Neuronal stem cell (in vitro differentiated cells): ENCODE results near the gene TBC1D5.

ENCODE experiments used
- DNase-seq: peaks from one replicate; pipeline ENCODE4 v3.0.0-alpha.2; 2013; ENCODE audit warnings: low spot score
- H2AFZ ChIP-seq: one replicate; pipeline ENCODE4 v1.6.1; 2013; ENCODE audit warnings: mild to moderate bottlenecking, low read length, inconsistent platforms
- H2AK5ac ChIP-seq: 2 replicates; pipeline ENCODE4 v1.6.1; 2013; ENCODE audit warnings: low read depth, mild to moderate bottlenecking, inconsistent platforms, low read length, moderate library complexity, mixed read lengths
- H2BK120ac ChIP-seq: 2 replicates; pipeline ENCODE4 v1.6.1; 2013; ENCODE audit warnings: low read depth, mild to moderate bottlenecking, inconsistent platforms, low read length, moderate library complexity, mixed read lengths
- H2BK12ac ChIP-seq: one replicate; pipeline ENCODE4 v1.6.1; 2013; ENCODE audit warnings: low read length, inconsistent platforms
- H2BK15ac ChIP-seq: 2 replicates; pipeline ENCODE4 v1.6.1; 2013; ENCODE audit warnings: mild to moderate bottlenecking, low read length, inconsistent platforms, mixed read lengths
- H2BK5ac ChIP-seq: one replicate; pipeline ENCODE4 v1.6.1; 2013; ENCODE audit warnings: inconsistent platforms, mild to moderate bottlenecking, low read length, moderate library complexity
- H3K14ac ChIP-seq: one replicate; pipeline ENCODE4 v1.6.1; 2013; ENCODE audit warnings: low read length, inconsistent platforms
- H3K18ac ChIP-seq: 2 replicates; pipeline ENCODE4 v1.6.1; 2013; ENCODE audit warnings: low read length, inconsistent platforms
- H3K23ac ChIP-seq: 2 replicates; pipeline ENCODE4 v1.6.1; 2013; ENCODE audit warnings: low read depth, mild to moderate bottlenecking, mixed read lengths, low read length, inconsistent platforms; ENCODE audit not compliant: poor library complexity
- H3K27ac ChIP-seq: replicated peaks from 3 replicates; pipeline ENCODE4 v1.5.1; 2013; ENCODE audit warnings: low read length, inconsistent platforms
- H3K27me3 ChIP-seq, 3 experiments: 2 replicates each; pipeline ENCODE4 v1.6.1; 2013; ENCODE audit warnings: low read length in 3 of 3, mild to moderate bottlenecking in 2 of 3, inconsistent platforms in 1 of 3, low read depth in 1 of 3, mixed read lengths in 1 of 3, moderate library complexity in 1 of 3; ENCODE audit not compliant: control insufficient read depth in 3 of 3, insufficient read depth in 3 of 3
- H3K36me3 ChIP-seq, 2 donors: replicated peaks in 1 of 2; 2 replicates each; pipeline ENCODE4 v1.6.1; 2013; ENCODE audit warnings: low read length in 2 of 2; ENCODE audit not compliant: control insufficient read depth in 2 of 2, insufficient read depth in 2 of 2
- H3K4ac ChIP-seq: 2 replicates; pipeline ENCODE4 v1.6.1; 2013; ENCODE audit warnings: inconsistent platforms, mild to moderate bottlenecking, low read length, moderate library complexity
- H3K4me1 ChIP-seq, 2 donors: 1 replicate in 1 of 2; 2 replicates in 1 of 2; pipeline ENCODE4 v1.6.1; 2013; ENCODE audit warnings: low read length in 2 of 2, low read depth in 1 of 2; ENCODE audit not compliant: control insufficient read depth in 2 of 2, insufficient read depth in 1 of 2
- H3K4me2 ChIP-seq: one replicate; pipeline ENCODE4 v1.6.1; 2013; ENCODE audit warnings: mild to moderate bottlenecking, low read length, inconsistent platforms; ENCODE audit not compliant: insufficient read depth, poor library complexity, severe bottlenecking
- H3K4me3 ChIP-seq, 2 donors: 2 replicates each; pipeline ENCODE4 v1.5.1; 2013; ENCODE audit warnings: low read length in 2 of 2, mild to moderate bottlenecking in 2 of 2, inconsistent platforms in 1 of 2, moderate library complexity in 1 of 2
- H3K79me1 ChIP-seq: one replicate; pipeline ENCODE4 v1.6.1; 2013; ENCODE audit warnings: low read depth, mild to moderate bottlenecking, inconsistent platforms, low read length, moderate library complexity
- H3K9ac ChIP-seq: one replicate; pipeline ENCODE4 v1.6.1; 2013; ENCODE audit warnings: mild to moderate bottlenecking, low read depth, low read length, inconsistent platforms; ENCODE audit not compliant: poor library complexity
- H3K9me3 ChIP-seq, 2 donors: replicated peaks in 1 of 2; 2 replicates each; pipeline versions ENCODE3 to v1.6.1; 2013; ENCODE audit warnings: low read length in 2 of 2, mild to moderate bottlenecking in 2 of 2, inconsistent platforms in 1 of 2, low read depth in 1 of 2, mixed read lengths in 1 of 2, moderate library complexity in 1 of 2; ENCODE audit not compliant: control insufficient read depth in 2 of 2, insufficient read depth in 1 of 2
- H4K8ac ChIP-seq: one replicate; pipeline ENCODE4 v1.6.1; 2013; ENCODE audit warnings: low read depth, mild to moderate bottlenecking, inconsistent platforms, low read length, moderate library complexity
- H4K91ac ChIP-seq: one replicate; pipeline ENCODE4 v1.6.1; 2013; ENCODE audit warnings: low read length, low read depth, mild to moderate bottlenecking, inconsistent platforms; ENCODE audit not compliant: poor library complexity
- WGBS, 2 donors: extraction: QIAGEN DNeasy Blood & Tissue Kit; methylation state at CpG; one replicate each; pipeline ENCODE4 v1.1.7; 2013; ENCODE audit warnings: missing lambda C conversion rate in 2 of 2, mixed read lengths in 1 of 2; ENCODE audit not compliant: insufficient read length in 2 of 2, insufficient replicate concordance in 1 of 2; ENCODE audit errors: extremely low coverage in 2 of 2; 5-methylcytosine and 5-hydroxymethylcytosine counted together

The TBC1D5 gene

GRCh38 chr3:17505856-17506255, 236.6 kb downstream of the TBC1D5 start:
- DNase-seq, result no peak

GRCh38 chr3:17501745-17502144, 240.7 kb downstream of the TBC1D5 start:
- no CpG with 5 or more reads among the region's 2 CpGs for WGBS, 2 donors

More at GRCh38 chr3:17505856-17506255, 236.6 kb downstream of the TBC1D5 start:
- Histone ChIP-seq H2BK5ac (no peak overlapping the region), H3K9ac (no peak overlapping the region), H3K14ac (no peak overlapping the region), H3K4me2 (no peak overlapping the region), H3K79me1 (no peaks in the 10 kb centered on the region), H4K91ac (no peak overlapping the region), H3K23ac (no peak overlapping the region), H2BK15ac (no peak overlapping the region), H3K27me3 (no peaks in the 10 kb centered on the region), H2AK5ac (no peak overlapping the region), H3K36me3 (no peaks in the 10 kb centered on the region), H3K27ac (no peak overlapping the region), H4K8ac (no peak overlapping the region), H2AFZ (no peak overlapping the region), H3K18ac (no peak overlapping the region), H3K4me1 (no peaks in the 10 kb centered on the region), H3K9me3 (no peaks in the 10 kb centered on the region), H3K4me3 (no peak overlapping the region), H2BK12ac (no peak overlapping the region), H3K4ac (no peak overlapping the region), H2BK120ac (no peak overlapping the region)

GRCh38 chr3:17500618-17501017, 241.8 kb downstream of the TBC1D5 start:
- H3K79me1 ChIP-seq, result no peaks in the 10 kb centered on the region
- H4K8ac ChIP-seq, result no peak overlapping the region
- no peaks in the 10 kb centered on the region for H3K9me3 ChIP-seq
- H3K9ac ChIP-seq, result no peak overlapping the region
- no peak overlapping the region for H2AK5ac ChIP-seq
- no peak overlapping the region for H3K4me2 ChIP-seq
- no peak overlapping the region for H4K91ac ChIP-seq
- no peak overlapping the region for H3K18ac ChIP-seq
- H2AFZ ChIP-seq, result no peak overlapping the region
- H3K14ac ChIP-seq, result no peak overlapping the region
- H3K27me3 ChIP-seq, result no peaks in the 10 kb centered on the region
- no peaks in the 10 kb centered on the region for H3K4me1 ChIP-seq
- no peak for DNase-seq
- whole genome bisulfite sequencing, 2 donors, result no CpG with 5 or more reads among the region's 2 CpGs
- H3K27ac ChIP-seq, result no peak overlapping the region
- no peaks in the 10 kb centered on the region for H3K36me3 ChIP-seq
- H3K23ac ChIP-seq, result no peak overlapping the region
- H2BK5ac ChIP-seq, result no peak overlapping the region
- no peak overlapping the region for H3K4ac ChIP-seq
- H2BK15ac ChIP-seq, result no peak overlapping the region
- no peak overlapping the region for H3K4me3 ChIP-seq
- no peak overlapping the region for H2BK120ac ChIP-seq
- H2BK12ac ChIP-seq, result no peak overlapping the region

More at GRCh38 chr3:17501745-17502144, 240.7 kb downstream of the TBC1D5 start:
- DNase-seq, result no peak
- Histone ChIP-seq H3K14ac (no peak overlapping the region), H3K9me3 (no peaks in the 10 kb centered on the region), H3K23ac (no peak overlapping the region), H3K27me3 (no peaks in the 10 kb centered on the region), H3K27ac (no peak overlapping the region), H3K9ac (no peak overlapping the region), H2BK15ac (no peak overlapping the region), H2AFZ (no peak overlapping the region), H3K36me3 (no peaks in the 10 kb centered on the region), H2BK5ac (no peak overlapping the region), H4K8ac (no peak overlapping the region), H3K4ac (no peak overlapping the region), H4K91ac (no peak overlapping the region), H3K18ac (no peak overlapping the region), H3K4me1 (no peaks in the 10 kb centered on the region), H2AK5ac (no peak overlapping the region), H2BK120ac (no peak overlapping the region), H2BK12ac (no peak overlapping the region), H3K79me1 (no peaks in the 10 kb centered on the region), H3K4me2 (no peak overlapping the region), H3K4me3 (no peak overlapping the region)

- H2BK5ac ChIP-seq, result no peak overlapping the region
- H3K4me3 ChIP-seq, result no peak overlapping the region
- no peak overlapping the region for H4K91ac ChIP-seq
- no peak overlapping the region for H2AFZ ChIP-seq
- DNase-seq, result no peak
- H2BK12ac ChIP-seq, result no peak overlapping the region
- H3K36me3 ChIP-seq, result no peaks in the 10 kb centered on the region
- H3K79me1 ChIP-seq, result no peaks in the 10 kb centered on the region
- H3K9me3 ChIP-seq, result peaks cover 2 to 3% of the 10 kb centered on the region in 2 donors
- H3K4me1 ChIP-seq, result no peaks in the 10 kb centered on the region
- H2AK5ac ChIP-seq, result no peak overlapping the region
- H2BK120ac ChIP-seq, result no peak overlapping the region
- no peak overlapping the region for H3K4ac ChIP-seq
- no peak overlapping the region for H3K9ac ChIP-seq
- WGBS, 2 donors, result no CpG with 5 or more reads among the region's 11 CpGs
- no peak overlapping the region for H3K4me2 ChIP-seq
- no peaks in the 10 kb centered on the region for H3K27me3 ChIP-seq
- H3K27ac ChIP-seq, result no peak overlapping the region
- H4K8ac ChIP-seq, result no peak overlapping the region
- no peak overlapping the region for H3K23ac ChIP-seq
- peak overlapping the region; percentile 7 for H3K18ac ChIP-seq
- no peak overlapping the region for H3K14ac ChIP-seq
- no peak overlapping the region for H2BK15ac ChIP-seq
Measured at GRCh38 chr3:17494117-17494809, 248.2 kb downstream of the TBC1D5 start.
